ENCODE results near the gene FOXF2. TPM values are rescaled to one million over a fixed set of nuclear protein-coding genes. Genes with fewer than 3 reads are reported as not detected.
A peak's percentile ranks its signal among the peaks of the same experiment; 100 is the strongest.

The FOXF2 gene
- total RNA-seq, 1 donor from 2014 or later: not detected

GRCh38 chr6:1371933-1372332 is 17.4 kb upstream of the FOXF2 start:
- POLR2A ChIA-PET: no interaction called here
- Mint-ChIP-seq H3K4me1 (no peaks in the 10 kb centered on the region), H3K9me3 (peaks cover 10% of the 10 kb centered on the region), H3K36me3 (ENCODE audit: low read depth) (no peaks in the 10 kb centered on the region), H3K4me3 (no peak overlapping the region), H3K27me3 (peaks cover 66% of the 10 kb centered on the region), H3K27ac (no peak overlapping the region)
- intact Hi-C loops (cut with micrococcal nuclease): no loop called here
- no peak for TF ChIP-seq CTCF (IDR thresholded peaks at IDR 0.05)
- CTCF ChIA-PET: no interaction called here
- DNase-seq (no peak), ATAC-seq (ENCODE audit: low read depth) (no peak)

- peaks cover 10% of the 10 kb centered on the region for H3K9me3 Mint-ChIP-seq
- intact Hi-C loops (cut with micrococcal nuclease): no loop called here
- H3K27me3 Mint-ChIP-seq: peaks cover 66% of the 10 kb centered on the region
- H3K4me1 Mint-ChIP-seq: peaks cover 1% of the 10 kb centered on the region
- H3K27ac Mint-ChIP-seq: no peak overlapping the region
- H3K4me3 Mint-ChIP-seq: no peak overlapping the region
- CTCF ChIA-PET: no interaction called here
- no peaks in the 10 kb centered on the region for H3K36me3 Mint-ChIP-seq (ENCODE audit: low read depth)
- no peak for ATAC-seq (ENCODE audit: low read depth)
- no peak for DNase-seq
- POLR2A ChIA-PET: no interaction called here
- TF ChIP-seq CTCF (IDR thresholded peaks at IDR 0.05): no peak
These were observed 16.7 kb upstream of the FOXF2 start for GRCh38 chr6:1372690-1373089.

DNA sequence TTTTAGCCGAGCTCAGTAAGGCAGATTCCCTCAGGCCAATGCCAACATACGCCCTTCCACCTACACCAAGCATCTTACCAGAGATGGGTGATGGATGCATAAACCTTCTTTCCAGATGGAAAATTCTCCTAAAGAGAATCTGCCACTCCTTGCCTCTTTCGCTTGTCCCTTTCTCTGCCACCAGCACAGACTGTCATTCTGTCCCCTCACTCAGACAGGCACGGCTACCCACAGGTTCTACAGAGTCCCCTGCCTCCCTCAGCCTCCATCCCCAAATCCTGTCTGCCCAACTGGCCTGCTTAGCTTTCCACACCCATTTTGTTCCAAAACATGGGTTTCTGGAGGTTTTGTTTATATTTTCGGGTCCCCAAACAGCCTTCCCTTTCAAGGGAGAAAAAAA is 12.7 kb upstream of the FOXF2 start:
- intact Hi-C loops (cut with micrococcal nuclease): no loop called here
- Mint-ChIP-seq H3K9me3 (peaks cover 2% of the 10 kb centered on the region), H3K27ac (no peak overlapping the region), H3K27me3 (peaks cover 72% of the 10 kb centered on the region), H3K4me1 (peaks cover 29% of the 10 kb centered on the region), H3K4me3 (no peak overlapping the region), H3K36me3 (ENCODE audit: low read depth) (no peaks in the 10 kb centered on the region)
- DNase-seq (no peak), ATAC-seq (ENCODE audit: low read depth) (no peak)
- ChIA-PET CTCF (interaction anchor here (1.9 kb wide), 1 partner anchor 655 kb away, joined by 3 read pairs; no protein-coding TSS in a partner anchor), POLR2A (no interaction called here)
- no peak for TF ChIP-seq CTCF (IDR thresholded peaks at IDR 0.05)

DNA sequence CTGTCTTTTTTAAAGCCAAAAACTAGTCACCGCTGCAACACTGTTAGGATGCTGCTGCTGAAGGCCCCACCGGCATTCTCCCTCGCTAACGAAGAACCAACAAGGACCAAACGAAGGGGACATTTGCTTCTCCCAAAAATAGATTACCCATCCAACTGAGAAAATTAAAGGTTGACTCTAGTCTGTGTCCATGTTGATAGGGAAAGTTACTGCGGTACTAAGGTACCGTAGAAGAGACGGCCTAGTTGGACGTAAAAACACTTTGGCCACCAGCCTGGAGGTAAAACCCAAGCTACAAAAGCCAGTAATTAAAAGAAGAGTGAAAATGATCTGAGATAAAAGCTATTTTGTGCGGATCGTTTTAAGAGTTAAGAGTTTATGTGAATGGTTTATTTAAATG is 11.8 kb upstream of the FOXF2 start:
- ChIA-PET POLR2A (no interaction called here), CTCF (interaction anchor here (1.9 kb wide), 1 partner anchor 655 kb away, joined by 3 read pairs; no protein-coding TSS in a partner anchor)
- Mint-ChIP-seq H3K4me1 (peaks cover 31% of the 10 kb centered on the region), H3K9me3 (peaks cover 2% of the 10 kb centered on the region), H3K36me3 (ENCODE audit: low read depth) (no peaks in the 10 kb centered on the region), H3K27ac (peak overlapping the region; percentile 18), H3K4me3 (no peak overlapping the region), H3K27me3 (peaks cover 65% of the 10 kb centered on the region)
- DNase-seq (no peak), ATAC-seq (ENCODE audit: low read depth) (no peak)
- intact Hi-C loops (cut with micrococcal nuclease): no loop called here
- no peak for TF ChIP-seq CTCF (IDR thresholded peaks at IDR 0.05)

DNA sequence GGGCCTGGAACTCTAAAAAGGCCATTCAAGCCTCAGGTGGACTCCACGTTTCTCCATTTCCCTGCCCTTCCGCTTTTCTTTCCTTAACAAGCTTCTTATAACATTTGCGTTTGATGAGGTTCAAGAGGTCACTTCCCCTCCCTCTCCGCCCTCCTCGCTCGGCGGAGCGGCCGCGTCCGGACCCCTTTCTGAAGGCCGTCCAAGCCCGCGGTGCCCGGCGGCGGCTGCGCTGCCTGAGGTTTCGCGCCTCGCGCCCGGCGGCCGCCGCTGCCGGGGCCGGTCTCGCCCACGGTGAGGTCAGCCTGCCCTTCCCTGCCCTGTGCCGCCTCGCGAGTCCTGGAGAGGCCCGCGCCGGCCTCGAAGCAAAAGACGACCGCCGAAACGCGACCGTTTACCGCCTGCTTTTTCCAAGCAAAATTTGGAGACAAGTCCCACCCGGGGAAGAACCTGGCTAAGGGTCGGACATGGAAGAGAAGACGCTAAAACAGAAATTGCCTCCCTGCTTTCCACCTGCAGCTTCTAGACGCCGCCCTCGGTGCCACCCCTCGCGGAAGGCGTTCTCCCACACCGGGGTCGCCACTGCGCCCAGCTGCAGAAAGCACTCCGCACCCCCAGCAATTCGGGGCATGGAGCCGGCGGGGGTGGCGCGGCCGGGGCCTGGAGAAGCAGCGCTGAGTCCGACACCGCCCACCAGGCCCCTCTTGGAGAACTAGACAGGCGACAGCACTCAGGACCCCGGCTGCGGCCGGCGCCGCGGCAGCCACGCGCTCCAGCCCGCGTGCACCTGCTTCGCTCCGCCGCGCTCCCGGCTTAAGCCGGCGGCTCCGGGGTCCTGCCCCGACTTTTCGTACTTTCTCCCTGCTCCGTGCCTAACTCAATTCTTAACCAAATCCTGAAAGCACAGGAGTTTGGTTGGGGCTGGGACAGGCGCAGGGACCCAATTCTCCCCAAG is 11.0 kb upstream of the FOXF2 start:
- DNase-seq: no peak
- H3K27ac Mint-ChIP-seq: no peak overlapping the region

More for the DNA sequence above, 11.0 kb upstream of the FOXF2 start:
- ChIA-PET CTCF (interaction anchor here (1.9 kb wide), 1 partner anchor 656 kb away, joined by 3 read pairs; no protein-coding TSS in a partner anchor), POLR2A (no interaction called here)
- no peaks in the 10 kb centered on the region for H3K36me3 Mint-ChIP-seq (ENCODE audit: low read depth)
- H3K27me3 Mint-ChIP-seq: peaks cover 63% of the 10 kb centered on the region
- H3K4me1 Mint-ChIP-seq: peaks cover 33% of the 10 kb centered on the region
- no peak for TF ChIP-seq CTCF (IDR thresholded peaks at IDR 0.05)
- intact Hi-C loops (cut with micrococcal nuclease): no loop called here
- H3K4me3 Mint-ChIP-seq: peak overlapping the region; percentile 52
- ATAC-seq (ENCODE audit: low read depth): no peak
- H3K9me3 Mint-ChIP-seq: no peaks in the 10 kb centered on the region

All from activated B cell treated with CpG ODN at 0.5 μM for 24 hours (primary cell).